ENCODE measurements around the gene CNTNAP2. TPM values are rescaled to one million over a fixed set of nuclear protein-coding genes. Genes with fewer than 3 reads are reported as not detected.

Gene CNTNAP2
- total and polyA plus RNA-seq, 9 of the 15 experiments (the other 6 are each of a cell fraction or from before 2014, with no cell fraction given) = 0.04 to 0.62 (median 0.09) TPM; not detected in 4

DNA sequence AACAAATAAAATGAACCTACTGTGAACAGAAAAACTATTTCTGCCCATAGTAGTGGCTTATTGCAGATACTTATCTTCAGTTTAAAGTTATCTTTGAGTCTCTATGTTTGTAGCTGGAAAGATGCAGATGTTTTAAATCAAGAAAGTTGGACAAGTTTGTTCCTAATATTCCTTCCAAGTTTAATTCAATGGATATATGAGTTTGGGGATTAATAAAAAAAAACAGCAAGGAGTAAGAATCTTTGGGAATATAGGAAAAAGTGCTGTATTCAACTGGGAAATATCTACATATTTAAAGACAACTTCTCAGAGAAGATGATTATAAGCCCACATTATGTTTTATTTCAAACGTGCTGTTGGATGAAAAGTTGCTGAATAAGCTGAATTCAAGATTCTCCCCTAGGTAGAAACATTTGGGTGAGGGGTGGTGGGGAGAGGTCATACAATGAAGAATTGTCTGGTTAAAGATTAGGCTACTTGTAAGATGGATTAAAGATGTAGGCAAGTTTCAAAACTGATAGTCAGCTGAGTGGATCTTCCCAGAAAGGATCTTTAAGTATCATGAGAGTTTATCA lies 1135.2 kb downstream of the CNTNAP2 start (continued):
- TF ChIP-seq, protein P1, sequence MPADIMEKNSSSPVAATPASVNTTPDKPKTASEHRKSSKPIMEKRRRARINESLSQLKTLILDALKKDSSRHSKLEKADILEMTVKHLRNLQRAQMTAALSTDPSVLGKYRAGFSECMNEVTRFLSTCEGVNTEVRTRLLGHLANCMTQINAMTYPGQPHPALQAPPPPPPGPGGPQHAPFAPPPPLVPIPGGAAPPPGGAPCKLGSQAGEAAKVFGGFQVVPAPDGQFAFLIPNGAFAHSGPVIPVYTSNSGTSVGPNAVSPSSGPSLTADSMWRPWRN (IDR thresholded peaks at IDR 0.05; ENCODE audit: low read depth) = no peak
- no peak for TF ChIP-seq DACH1 (IDR thresholded peaks at IDR 0.05; ENCODE audit: partially characterized antibody)
- TF ChIP-seq MAFF (IDR thresholded peaks at IDR 0.05; ENCODE audit: low read length) = peak; percentile 68
- TF ChIP-seq, protein P2, sequence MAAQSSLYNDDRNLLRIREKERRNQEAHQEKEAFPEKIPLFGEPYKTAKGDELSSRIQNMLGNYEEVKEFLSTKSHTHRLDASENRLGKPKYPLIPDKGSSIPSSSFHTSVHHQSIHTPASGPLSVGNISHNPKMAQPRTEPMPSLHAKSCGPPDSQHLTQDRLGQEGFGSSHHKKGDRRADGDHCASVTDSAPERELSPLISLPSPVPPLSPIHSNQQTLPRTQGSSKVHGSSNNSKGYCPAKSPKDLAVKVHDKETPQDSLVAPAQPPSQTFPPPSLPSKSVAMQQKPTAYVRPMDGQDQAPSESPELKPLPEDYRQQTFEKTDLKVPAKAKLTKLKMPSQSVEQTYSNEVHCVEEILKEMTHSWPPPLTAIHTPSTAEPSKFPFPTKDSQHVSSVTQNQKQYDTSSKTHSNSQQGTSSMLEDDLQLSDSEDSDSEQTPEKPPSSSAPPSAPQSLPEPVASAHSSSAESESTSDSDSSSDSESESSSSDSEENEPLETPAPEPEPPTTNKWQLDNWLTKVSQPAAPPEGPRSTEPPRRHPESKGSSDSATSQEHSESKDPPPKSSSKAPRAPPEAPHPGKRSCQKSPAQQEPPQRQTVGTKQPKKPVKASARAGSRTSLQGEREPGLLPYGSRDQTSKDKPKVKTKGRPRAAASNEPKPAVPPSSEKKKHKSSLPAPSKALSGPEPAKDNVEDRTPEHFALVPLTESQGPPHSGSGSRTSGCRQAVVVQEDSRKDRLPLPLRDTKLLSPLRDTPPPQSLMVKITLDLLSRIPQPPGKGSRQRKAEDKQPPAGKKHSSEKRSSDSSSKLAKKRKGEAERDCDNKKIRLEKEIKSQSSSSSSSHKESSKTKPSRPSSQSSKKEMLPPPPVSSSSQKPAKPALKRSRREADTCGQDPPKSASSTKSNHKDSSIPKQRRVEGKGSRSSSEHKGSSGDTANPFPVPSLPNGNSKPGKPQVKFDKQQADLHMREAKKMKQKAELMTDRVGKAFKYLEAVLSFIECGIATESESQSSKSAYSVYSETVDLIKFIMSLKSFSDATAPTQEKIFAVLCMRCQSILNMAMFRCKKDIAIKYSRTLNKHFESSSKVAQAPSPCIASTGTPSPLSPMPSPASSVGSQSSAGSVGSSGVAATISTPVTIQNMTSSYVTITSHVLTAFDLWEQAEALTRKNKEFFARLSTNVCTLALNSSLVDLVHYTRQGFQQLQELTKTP (IDR thresholded peaks at IDR 0.05; ENCODE audit: low read depth in 1 of 2, partially characterized antibody in 2 of 2) = no peak
- TF ChIP-seq NRF1 (conservative IDR thresholded peaks at IDR 0.05 in 1 of 2, IDR thresholded peaks at IDR 0.05 in 1 of 2) = no peak
- TF ChIP-seq MAFG (tag; conservative IDR thresholded peaks at IDR 0.05) = peak; percentile 66
- no peak for TF ChIP-seq FOS (IDR thresholded peaks at IDR 0.05; ENCODE audit: extremely low read depth, insufficient read length)
- TF ChIP-seq CCAR2 (IDR thresholded peaks at IDR 0.05; ENCODE audit: low read depth, low read length) = no peak
- TF ChIP-seq ELF2 (CRISPR knock-in tag; IDR thresholded peaks at IDR 0.05) = no peak
- TF ChIP-seq ZFPM2 (CRISPR knock-in tag; IDR thresholded peaks at IDR 0.05) = no peak
- no peak for TF ChIP-seq TCF7L2 (IDR thresholded peaks at IDR 0.05; ENCODE audit: low read depth, low read length)
- no peak for TF ChIP-seq PCBP2 (IDR thresholded peaks at IDR 0.05; ENCODE audit: low read depth, low read length, poor library complexity, severe bottlenecking)
- no peak for TF ChIP-seq CBX3 (IDR thresholded peaks at IDR 0.05; ENCODE audit: borderline replicate concordance in 1 of 2, low read length in 2 of 2)
- no peak for TF ChIP-seq RNF2 (IDR thresholded peaks at IDR 0.05)
- TF ChIP-seq EP400 (IDR thresholded peaks at IDR 0.05) = no peak
- no peak for TF ChIP-seq SIN3A (IDR thresholded peaks at IDR 0.05; ENCODE audit: borderline replicate concordance in 2 of 2, control insufficient read depth in 1 of 2, low read depth in 2 of 2, low read length in 2 of 2)
- no peak for TF ChIP-seq TGIF2 (CRISPR knock-in tag; IDR thresholded peaks at IDR 0.05)
